HG03520 (cell line): ENCODE measurements around the gene KIR3DL3.
"Not testable (repeated sequence)": the region's sequence is repeated elsewhere in the genome, so short reads cannot be mapped to it uniquely, and the experiment has no call there.

Source experiments
- ATAC-seq: cut with Tn5 transposase; IDR thresholded peaks from one replicate; pipeline ENCODE4 v1.9.1; 2021; ENCODE audit warnings: mild to moderate bottlenecking, moderate library complexity; ENCODE audit not compliant: unreplicated experiment

The KIR3DL3 gene

DNA sequence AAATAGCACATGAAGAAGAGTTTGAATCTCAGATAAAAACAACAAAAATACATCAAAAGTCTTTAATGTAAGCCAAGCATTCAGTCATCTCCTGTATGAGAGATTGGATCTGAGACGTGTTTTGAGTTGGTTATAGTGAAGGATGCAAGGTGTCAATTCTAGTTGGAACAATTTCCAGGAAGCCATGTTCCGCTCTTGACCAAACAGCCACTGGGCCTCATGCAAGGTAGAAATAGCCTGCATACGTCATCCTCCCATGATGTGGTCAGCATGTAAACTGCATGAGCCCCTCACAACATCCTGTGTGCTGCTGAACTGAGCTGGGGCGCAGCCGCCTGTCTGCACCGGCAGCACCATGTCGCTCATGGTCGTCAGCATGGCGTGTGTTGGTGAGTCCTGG, at the start of gene KIR3DL3:
TSS of gene KIR3DL3 (plus strand) at position 301 of the 400 bp plus-strand sequence. CDS start at position 356, 55 bp downstream.
- no peak for ATAC-seq

DNA sequence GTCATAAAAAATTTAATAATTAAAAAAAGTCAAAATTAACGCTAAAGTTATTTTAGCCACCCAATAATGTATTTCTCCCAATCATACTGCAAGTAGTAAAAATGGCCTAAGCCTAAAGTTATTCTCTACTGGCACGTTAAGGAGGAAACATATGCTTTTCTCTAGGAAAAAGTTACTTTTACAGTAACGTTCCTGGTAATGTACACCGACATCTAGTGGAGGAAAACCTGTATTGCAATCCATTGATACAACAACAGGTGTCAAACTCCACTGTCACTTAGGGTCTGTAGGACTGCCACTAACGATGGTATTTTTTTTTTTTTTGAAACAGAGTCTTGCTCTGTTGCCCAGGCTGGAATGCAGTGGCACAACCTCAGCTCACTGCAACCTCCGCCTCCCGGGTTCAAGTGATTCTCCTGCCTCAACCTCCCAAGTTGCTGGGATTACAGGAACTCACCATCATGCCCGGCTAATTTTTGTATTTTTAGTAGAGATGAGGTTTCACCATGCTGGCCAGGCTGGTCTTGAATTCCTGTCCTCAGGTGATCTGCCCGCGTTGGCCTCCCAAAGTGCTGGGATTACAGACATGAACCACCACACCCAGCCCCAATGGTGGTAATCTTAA, 47.9 kb upstream of the KIR3DL3 start:
- not testable (repeated sequence) for ATAC-seq

DNA sequence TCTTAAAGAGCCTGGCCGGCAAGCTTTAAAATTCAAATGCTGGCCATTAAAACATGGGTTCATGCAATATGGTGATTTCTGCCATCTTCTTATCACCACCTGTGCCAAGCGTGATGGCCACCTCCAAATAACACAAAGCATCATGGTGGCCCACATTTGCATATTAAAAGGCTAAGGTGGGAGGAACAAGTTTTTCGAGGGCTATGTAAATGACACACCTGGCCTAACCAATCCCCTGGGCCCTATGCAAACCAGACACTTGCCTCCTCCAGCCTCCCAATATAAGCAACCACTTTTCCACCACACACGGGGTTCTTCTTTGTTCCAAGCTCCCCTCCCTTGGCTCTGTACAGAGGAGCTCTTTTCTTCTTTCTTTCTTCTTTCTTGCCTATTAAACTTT, 47.0 kb upstream of the KIR3DL3 start:
- no peak for ATAC-seq

DNA sequence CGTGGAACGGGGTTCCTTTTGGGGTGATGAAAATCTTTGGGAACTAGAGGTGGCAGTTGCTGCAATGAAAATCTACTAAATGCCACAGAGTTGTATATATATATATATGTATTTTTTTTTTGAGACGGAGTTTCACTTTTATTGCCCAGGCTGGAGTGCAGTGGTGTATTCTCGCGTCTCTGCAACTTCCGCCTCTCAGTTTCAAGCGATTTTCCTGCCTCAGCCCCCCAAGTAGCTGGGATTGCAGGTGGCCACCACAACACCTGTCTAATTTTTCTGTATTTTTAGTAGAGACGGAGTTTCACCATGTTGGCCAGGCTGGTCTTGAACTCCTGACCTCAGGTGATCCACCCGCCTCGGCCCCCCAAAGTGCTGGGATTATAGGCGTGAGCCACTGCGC, 42.6 kb upstream of the KIR3DL3 start:
- not testable (repeated sequence) for ATAC-seq

DNA sequence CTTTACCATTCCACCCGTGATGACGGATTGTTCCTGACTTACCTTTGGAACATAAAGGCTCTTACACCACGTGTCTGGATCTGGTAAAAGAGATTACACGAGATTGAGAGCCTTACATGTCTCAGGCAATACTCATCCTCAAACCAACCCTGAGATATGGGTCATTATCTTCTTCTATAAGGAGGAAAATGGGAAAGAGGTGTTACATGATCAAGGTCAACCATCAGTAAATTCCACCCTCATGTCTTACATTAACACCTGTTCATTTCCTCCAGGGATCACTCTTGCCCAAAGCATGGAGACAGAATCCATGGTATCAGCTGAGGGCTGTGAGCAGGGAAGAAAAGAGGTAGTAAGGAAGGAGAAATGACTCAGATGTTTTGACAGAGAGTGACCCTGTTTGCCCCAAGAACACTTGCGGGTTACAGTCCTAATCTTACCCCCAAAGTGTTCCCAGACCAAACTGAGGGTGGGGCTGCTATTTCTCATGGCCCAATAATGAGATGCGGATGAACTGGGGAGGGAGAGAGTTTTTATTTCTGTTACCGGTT, 41.9 kb upstream of the KIR3DL3 start:
- ATAC-seq, result no peak

DNA sequence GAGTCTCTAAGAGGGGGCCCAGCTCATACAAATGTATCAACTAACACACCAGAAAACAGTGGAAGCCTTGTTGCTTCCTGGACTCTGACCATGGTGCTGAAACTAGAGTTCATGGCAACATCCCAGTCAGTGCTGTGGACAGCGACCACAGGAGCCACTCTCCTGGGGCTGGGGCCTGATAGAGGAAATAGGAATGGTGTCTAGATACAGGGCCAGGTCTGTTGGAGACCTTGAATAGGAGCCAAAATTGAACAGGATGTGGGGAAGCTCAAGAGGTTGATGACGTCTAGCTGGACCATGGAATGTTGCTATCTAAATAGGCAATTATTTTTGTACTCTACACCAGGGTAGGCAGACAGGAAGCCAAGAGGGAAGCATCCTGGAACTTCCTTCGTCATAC, 39.7 kb upstream of the KIR3DL3 start:
- ATAC-seq, result no peak

DNA sequence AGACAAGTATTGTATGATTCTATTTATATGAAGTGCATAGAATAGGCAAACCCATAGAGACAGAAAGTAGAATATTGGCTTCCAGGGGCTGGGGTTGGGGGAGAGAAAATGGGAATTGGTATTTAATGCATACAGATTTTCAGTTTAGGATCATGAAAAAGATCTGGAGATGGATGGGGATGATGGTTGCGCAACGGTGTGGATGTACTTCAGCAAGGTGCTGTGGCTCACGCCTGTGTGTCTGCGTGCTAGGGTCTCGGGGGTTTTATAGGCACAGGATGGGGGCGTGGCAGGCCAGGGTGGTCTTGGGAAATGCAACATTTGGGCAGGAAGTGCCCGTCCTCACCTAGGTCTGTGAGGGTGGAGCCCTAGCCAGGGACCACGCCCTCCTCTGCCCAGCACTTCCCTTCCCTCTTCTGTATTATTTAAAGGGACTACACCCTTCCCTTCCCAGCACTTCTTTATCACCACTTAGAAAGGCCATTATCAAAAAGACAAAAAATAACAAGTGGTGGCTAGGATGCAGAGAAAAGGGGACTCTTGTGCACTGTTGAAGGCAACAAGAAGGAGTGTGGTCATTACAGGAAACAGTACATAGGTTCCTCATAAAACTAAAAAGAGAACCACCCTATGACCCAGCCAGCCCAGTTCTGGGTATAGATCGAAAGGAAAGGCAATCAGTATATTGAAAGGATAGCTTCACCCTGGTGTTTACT, 32.5 kb upstream of the KIR3DL3 start:
- ATAC-seq, result no peak

DNA sequence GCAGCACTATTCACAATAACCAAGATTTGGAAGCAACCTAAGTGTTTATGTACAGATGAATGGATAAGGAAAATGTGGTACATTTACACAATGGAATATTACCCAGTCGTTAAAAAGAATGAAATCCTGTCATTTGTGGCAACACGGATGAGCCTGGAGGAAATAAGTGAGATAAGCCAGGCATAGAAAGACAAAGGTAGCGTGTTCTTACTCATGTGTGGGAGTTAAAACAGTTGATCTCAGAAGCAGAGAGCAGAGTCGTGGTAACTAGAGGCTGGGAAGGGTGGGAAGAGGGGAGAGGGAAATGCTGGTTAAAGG, 32.0 kb upstream of the KIR3DL3 start:
- no peak for ATAC-seq

DNA sequence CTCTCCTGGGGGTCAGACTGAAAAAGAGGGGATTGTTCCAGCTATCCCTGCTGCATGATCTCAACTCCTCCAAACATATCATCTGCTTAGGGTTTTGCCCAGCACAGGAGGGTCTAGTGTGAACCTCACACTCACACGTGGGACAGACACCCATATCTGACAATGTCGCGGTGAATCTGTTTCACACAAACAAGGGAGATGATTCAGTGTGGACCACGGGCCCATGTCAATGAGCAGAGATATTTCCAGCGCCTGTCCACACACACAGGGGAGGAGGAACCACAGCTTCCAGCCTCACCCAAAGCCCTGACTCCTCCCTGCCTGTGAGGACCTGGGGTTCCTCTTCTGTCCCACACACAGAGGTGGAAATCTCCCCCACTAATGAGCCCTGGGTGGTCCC, 29.6 kb upstream of the KIR3DL3 start:
- ATAC-seq, result no peak

DNA sequence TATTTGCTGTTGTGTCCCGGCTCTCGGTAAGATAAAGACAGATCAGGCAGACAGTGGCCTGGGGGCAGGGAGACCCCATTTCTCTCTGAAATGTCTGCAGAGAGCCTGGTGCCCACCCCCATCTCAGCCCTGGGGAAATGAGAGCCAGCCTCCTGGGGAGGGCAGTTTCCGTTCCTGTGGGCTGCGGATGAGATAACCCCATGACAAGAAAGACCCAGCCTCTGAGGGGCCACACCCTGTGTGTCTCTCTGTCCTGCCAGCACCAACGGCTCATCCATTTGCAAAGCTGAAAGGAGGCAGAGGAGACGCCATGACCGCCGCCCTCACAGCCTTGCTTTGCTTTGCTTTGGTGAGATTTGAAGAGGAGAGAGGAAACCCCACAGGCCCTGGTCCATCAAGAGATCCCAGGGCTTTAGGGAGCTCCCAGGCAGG, 28.1 kb upstream of the KIR3DL3 start:
- ATAC-seq, result no peak

DNA sequence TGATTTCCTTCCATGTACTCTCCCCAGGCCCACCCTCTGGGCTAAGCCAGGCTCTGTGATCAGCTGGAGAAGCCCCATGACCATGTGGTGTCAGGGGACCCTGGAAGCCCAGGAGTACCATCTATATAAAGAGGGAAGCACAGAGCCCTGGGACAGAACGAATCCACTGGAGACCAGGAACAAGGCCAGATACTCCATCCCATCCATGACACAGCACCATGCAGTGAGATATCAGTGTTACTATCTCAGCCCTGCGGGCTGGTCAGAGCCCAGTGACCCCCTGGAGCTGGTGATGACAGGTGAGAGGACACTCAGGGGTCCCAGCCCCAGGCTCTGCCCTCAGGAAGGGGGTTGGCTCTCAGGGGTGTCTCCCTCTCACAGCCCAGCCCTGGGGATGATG, 27.5 kb upstream of the KIR3DL3 start:
- ATAC-seq, result no peak

DNA sequence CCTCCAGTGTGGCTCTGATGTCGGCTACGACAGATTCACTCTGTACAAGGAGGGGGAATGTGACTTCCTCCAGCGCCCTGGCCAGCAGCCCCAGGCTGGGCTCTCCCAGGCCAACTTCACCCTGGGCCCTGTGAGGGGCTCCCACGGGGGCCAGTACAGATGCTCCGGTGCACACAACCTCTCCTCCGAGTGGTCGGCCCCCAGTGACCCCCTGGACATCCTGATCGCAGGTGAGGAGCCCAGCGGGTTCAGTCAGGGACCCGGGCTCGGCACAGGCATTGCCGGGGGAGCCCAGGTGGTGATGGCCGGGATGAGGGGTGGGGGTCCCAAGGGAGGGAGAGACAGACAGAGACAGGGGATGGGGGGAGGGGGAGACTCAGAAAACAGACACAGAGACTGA, 26.5 kb upstream of the KIR3DL3 start:
- ATAC-seq, result not testable (repeated sequence)

DNA sequence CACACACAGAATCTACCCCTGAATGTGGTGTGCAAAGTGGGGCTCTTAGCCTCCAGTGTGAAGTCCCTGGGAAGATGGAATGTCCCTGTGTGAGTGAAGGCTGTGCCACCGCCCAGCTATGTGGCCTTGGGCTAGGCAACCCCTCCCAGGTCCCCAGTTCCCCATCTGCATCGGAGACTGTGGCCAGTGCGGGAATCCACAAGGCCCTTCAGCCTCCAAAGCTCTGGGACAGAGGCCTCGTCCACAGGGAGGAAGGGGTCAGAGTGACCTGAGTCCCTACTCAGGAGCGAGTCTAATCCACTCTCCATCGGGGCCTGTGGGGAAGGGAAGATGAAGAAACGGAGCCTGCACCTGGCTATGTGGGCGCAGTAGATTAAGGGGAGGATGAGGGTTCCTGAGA, 19.3 kb upstream of the KIR3DL3 start:
- no peak for ATAC-seq

DNA sequence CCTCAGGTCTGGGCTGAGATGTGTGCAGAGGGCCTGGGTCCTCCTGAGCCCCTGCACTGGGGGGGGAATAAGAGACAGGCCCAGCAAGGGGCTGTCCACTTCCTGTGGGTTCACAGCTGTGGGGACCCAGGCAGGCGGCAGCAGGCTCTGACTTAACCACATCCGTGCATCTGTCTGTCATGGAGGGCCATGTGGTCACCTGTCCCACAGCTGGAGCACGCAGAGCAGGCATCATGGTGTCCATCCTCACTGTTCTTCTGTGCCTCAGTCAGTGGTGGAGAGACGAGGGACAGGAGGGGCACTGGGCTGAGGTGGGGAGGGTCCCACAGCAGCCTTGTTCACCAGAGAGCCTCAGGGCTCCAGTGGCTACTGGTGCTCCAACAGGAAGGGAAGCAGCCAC, 16.3 kb upstream of the KIR3DL3 start:
- ATAC-seq, result no peak

DNA sequence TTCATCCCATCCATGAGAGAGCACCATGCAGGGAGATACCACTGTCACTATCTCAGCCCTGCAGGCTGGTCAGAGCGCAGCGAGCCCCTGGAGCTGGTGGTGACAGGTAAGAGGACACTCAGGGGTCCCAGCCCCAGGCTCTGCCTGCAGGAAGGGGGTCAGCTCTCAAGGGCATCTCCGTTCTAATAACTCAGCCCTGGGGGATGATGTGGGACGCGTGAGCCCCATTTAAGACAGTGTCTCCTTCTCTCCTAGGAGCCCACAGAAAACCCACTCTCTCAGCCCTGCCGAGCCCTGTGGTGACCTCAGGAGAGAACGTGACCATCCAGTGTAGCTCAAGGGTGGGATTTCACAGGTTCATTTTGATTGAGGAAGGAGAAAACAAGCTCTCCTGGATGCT, 15.5 kb upstream of the KIR3DL3 start:
- ATAC-seq, result no peak

DNA sequence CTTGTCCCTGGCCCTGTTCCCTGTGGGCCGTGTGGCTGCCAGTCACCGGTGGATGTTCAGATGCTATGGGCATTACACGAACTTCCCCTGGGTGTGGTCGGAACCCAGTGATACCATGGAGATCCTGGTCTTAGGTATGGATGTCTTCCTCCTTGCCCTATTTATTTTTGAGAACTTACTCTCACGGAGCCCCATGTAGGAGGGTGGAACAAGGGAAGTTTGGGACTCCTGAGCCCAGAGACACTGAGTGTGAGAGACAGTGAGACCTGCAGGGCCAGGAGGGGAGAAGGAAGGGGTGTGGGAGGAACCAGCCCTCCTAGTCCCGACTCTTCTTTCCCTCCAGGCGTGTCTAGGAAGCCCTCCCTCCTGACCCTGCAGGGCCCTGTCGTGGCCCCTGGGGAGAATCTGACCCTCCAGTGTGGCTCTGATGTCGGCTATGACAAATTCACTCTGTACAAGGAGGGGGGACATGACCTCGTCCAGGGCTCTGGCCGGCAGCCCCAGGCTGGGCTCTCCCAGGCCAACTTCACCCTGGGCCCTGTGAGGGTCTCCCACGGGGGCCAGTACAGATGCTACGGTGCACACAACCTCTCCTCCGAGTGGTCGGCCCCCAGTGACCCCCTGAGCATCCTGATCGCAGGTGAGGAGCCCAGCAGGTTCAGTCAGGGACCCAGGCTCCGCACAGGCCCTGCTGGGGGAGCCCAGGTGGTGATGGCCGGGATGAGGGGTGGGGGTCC, 14.9 kb upstream of the KIR3DL3 start:
- ATAC-seq, result no peak

DNA sequence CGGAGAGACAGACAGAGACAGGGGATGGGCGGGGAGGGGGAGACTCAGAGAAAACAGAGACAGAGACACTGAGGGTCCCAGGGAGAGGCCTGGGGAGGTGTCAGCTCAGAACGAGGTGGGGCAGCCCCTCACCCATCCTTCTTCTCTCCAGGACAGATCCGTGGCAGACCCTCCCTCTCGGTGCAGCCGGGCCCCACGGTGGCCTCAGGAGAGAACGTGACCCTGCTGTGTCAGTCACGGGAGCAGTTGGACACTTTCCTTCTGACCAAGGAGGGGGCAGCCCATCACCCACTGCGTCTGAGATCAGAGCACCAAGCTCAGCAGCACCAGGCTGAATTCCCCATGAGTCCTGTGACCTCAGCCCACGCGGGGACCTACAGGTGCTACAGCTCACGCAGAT, 14.3 kb upstream of the KIR3DL3 start:
- ATAC-seq, result not testable (repeated sequence)

DNA sequence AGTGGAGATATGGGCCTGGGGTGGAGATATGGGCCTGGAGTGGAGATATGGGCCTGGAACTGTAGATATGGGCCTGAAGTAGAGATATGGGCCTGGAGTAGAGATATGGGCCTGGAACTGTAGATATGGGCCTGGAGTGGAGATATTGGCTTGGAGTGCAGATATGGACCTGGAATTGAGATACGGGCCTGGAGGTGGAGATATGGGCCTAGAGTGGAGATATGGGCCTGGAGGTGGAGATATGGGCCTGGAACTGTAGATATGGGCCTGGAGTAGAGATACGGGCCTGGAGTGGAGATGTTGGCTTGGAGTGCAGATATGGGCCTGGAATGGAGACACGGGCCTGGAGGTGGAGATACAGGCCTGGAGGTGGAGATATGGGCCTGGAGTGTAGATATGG, 402 bp downstream of the KIR3DL3 start:
- no peak for ATAC-seq

DNA sequence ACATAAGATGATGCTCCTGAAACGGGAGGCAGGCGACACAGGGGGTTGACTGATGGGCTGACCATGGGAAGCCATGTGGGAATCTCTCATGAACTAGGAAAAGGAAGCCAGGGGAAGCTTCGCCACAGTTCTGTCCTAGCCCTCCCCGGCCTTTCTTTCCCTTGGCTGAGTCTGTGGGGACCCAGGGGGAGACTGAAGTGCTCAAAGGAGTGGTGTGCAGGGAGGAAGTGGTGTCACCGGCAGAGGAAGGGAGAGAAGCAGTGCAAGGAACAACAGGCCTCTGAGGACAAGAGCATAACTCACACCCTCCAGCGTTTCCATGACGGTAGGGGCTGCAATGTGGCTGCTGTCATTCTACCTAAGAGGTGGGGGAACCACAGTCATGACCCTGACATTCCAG, 1.1 kb downstream of the KIR3DL3 start:
- no peak for ATAC-seq

DNA sequence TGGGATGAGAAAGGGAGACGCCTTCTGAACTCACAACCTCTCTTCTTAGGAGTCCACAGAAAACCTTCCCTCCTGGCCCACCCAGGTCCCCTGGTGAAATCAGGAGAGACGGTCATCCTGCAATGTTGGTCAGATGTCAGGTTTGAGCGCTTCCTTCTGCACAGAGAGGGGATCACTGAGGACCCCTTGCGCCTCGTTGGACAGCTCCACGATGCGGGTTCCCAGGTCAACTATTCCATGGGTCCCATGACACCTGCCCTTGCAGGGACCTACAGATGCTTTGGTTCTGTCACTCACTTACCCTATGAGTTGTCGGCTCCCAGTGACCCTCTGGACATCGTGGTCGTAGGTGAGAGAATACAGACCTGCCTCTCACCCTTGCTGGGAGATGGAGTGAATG, 3.3 kb downstream of the KIR3DL3 start:
- no peak for ATAC-seq

DNA sequence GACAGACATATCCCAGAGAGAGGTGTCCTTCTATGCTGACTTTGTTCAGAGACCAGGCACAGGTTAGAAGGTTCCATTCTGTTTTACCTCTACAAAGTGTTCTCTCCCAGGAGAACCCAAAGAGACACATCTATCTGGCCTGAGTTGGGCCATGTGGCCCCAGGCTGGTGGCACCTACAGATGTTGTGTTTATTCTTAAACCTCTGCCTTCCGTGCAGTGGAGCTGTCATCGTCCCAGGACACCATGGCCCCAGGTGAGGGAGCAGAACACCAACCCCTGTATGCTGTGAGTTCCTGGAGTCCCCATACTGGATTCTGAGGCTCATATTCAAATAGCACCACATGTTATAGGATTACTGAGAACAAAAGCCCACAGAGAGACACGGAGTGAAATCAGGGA, 3.9 kb downstream of the KIR3DL3 start:
- no peak for ATAC-seq
